K562 (cell line): ENCODE results near the gene INPP5E. TPM values are rescaled to one million over a fixed set of nuclear protein-coding genes. Genes with fewer than 3 reads are reported as not detected.

Source experiments
- CBX2 ChIP-seq: fragments of 200-600 bp; sonication (generic); IDR thresholded peaks from one replicate; pipeline ENCODE4 v1.6.1; 2012; ENCODE audit warnings: mild to moderate bottlenecking, low read length, inconsistent platforms; ENCODE audit not compliant: insufficient read depth, poor library complexity, severe bottlenecking
- CBX3 ChIP-seq, 2 experiments: IDR thresholded peaks; 1 replicate in 1 of 2; 2 replicates in 1 of 2; pipeline ENCODE4 v1.6.1; 2012; ENCODE audit warnings: inconsistent platforms in 2 of 2, low read length in 2 of 2, borderline replicate concordance in 1 of 2, control low read depth in 1 of 2
- DLX4 ChIP-seq: fragments of 250-450 bp; sonication (Bioruptor Pico); IDR thresholded peaks from 2 replicates; pipeline ENCODE4 v1.6.1; 2021; ENCODE audit warnings: mild to moderate bottlenecking
- L3MBTL2 ChIP-seq: fragments of 450-650 bp; IDR thresholded peaks from 2 replicates; pipeline ENCODE4 v1.6.1; 2016; ENCODE audit warnings: mild to moderate bottlenecking, moderate library complexity
- MAFK ChIP-seq: IDR thresholded peaks from 2 replicates; pipeline ENCODE4 v1.6.1; 2011; ENCODE audit warnings: low read length, improper control_type of control experiment
- MEF2D ChIP-seq: conservative IDR thresholded peaks from 2 replicates; pipeline ENCODE4 v1.6.1; 2016; ENCODE audit warnings: low read depth, missing genetic modification characterization, missing compliant biosample characterization
- PREB ChIP-seq: sonication (generic); formaldehyde crosslinking; IDR thresholded peaks from 2 replicates; pipeline ENCODE4 v1.8.1; 2023; ENCODE audit warnings: mild to moderate bottlenecking, missing genetic modification reagents
- ZNF184 ChIP-seq: sonication (generic); formaldehyde crosslinking; IDR thresholded peaks from 2 replicates; pipeline ENCODE4 v1.5.0; 2020; ENCODE audit warnings: missing genetic modification reagents
- ZNF217 ChIP-seq: sonication (generic); formaldehyde crosslinking; IDR thresholded peaks from 2 replicates; pipeline ENCODE4 v1.8.0; 2022; ENCODE audit warnings: mild to moderate bottlenecking, missing genetic modification reagents
- ZNF695 ChIP-seq: fragments of 450-650 bp; formaldehyde crosslinking; IDR thresholded peaks from 2 replicates; pipeline ENCODE4 v1.4.0; 2020; ENCODE audit warnings: mild to moderate bottlenecking, moderate library complexity
- polyA plus RNA-seq, 8 experiments: library from polyadenylated mRNA; depleted of rRNA in 4 of 8; stranded (reverse) in 5 of 8; unstranded in 3 of 8; fragments of >200 nt; fragmentation: Nextera tagmentation in 2 of 8; fragmentation: Illumina TruSeq in 1 of 8; extraction: Ambion mirVana in 2 of 8; extraction: Trizol in 1 of 8; gene quantifications; 2 replicates each; pipeline versions ENCODE4 v1.2.1 to v1.2.3, GENCODE V29; 2011 to 2014; ENCODE audit warnings: inconsistent platforms in 1 of 8, missing spikeins in 1 of 8
- total RNA-seq, 7 experiments: library from RNA; depleted of rRNA in 6 of 7; stranded (reverse); fragments of >200 nt in 6 of 7; fragmentation: Illumina TruSeq in 2 of 7; extraction: Trizol in 2 of 7; gene quantifications; 2 replicates each; pipeline versions ENCODE4 v1.2.1 to v1.2.3, GENCODE V29; 2011 to 2021; ENCODE audit warnings: low replicate concordance in 1 of 7
- TF ChIP-seq, protein P1 (sequence below): fragments of 450-650 bp; IDR thresholded peaks from 2 replicates; pipeline ENCODE4 v1.6.1; 2016; ENCODE audit warnings: mild to moderate bottlenecking, moderate library complexity

Gene INPP5E
- total and polyA plus RNA-seq, 9 of the 15 experiments (the other 6 are each of a cell fraction or from before 2014, with no cell fraction given), result 0.38 to 17.4 (median 4.9) TPM

DNA sequence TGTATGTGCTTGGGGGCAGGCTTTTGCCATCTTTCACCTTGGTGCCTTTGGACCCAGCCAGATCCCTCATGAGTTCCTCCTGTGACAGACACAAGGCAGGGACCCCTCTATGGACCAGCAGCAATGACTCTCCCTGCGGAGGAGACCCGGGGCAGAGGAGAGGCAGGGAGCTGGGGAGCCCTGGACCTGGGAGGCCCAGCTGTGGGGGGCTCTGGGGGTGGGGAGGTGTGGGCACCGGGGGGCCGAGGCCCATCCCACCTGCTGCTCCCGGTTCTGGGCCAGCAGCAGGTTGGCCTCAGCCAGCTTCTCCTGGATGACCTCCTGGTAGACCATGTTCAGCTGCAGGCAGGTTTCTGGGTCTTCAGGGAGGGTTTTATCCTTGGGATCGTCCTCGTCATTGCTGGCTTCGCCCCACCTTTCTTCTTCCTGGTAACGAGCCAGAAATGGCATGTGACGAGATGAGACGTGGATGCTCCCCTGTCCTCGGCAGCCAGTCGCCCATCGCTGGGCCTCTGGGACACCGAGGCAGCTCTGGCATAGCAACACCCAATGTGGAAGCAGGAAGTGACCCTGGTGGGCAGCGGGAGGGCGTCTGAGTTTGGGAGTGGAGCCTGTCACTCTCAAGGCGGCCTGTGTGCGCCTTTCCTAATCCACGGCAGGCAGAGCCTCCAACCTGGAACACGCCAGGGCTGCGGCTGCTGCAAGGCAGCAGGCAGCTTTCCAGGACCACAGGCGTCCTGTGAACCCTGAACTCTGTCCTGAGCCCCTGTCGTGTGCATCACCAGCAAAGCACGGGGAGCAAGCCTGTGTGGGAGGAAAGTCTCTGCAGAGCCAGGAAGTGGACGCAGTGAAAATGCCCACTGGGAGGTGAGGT lies 44.1 kb downstream of the INPP5E start (continued):
- TF ChIP-seq, protein P1, sequence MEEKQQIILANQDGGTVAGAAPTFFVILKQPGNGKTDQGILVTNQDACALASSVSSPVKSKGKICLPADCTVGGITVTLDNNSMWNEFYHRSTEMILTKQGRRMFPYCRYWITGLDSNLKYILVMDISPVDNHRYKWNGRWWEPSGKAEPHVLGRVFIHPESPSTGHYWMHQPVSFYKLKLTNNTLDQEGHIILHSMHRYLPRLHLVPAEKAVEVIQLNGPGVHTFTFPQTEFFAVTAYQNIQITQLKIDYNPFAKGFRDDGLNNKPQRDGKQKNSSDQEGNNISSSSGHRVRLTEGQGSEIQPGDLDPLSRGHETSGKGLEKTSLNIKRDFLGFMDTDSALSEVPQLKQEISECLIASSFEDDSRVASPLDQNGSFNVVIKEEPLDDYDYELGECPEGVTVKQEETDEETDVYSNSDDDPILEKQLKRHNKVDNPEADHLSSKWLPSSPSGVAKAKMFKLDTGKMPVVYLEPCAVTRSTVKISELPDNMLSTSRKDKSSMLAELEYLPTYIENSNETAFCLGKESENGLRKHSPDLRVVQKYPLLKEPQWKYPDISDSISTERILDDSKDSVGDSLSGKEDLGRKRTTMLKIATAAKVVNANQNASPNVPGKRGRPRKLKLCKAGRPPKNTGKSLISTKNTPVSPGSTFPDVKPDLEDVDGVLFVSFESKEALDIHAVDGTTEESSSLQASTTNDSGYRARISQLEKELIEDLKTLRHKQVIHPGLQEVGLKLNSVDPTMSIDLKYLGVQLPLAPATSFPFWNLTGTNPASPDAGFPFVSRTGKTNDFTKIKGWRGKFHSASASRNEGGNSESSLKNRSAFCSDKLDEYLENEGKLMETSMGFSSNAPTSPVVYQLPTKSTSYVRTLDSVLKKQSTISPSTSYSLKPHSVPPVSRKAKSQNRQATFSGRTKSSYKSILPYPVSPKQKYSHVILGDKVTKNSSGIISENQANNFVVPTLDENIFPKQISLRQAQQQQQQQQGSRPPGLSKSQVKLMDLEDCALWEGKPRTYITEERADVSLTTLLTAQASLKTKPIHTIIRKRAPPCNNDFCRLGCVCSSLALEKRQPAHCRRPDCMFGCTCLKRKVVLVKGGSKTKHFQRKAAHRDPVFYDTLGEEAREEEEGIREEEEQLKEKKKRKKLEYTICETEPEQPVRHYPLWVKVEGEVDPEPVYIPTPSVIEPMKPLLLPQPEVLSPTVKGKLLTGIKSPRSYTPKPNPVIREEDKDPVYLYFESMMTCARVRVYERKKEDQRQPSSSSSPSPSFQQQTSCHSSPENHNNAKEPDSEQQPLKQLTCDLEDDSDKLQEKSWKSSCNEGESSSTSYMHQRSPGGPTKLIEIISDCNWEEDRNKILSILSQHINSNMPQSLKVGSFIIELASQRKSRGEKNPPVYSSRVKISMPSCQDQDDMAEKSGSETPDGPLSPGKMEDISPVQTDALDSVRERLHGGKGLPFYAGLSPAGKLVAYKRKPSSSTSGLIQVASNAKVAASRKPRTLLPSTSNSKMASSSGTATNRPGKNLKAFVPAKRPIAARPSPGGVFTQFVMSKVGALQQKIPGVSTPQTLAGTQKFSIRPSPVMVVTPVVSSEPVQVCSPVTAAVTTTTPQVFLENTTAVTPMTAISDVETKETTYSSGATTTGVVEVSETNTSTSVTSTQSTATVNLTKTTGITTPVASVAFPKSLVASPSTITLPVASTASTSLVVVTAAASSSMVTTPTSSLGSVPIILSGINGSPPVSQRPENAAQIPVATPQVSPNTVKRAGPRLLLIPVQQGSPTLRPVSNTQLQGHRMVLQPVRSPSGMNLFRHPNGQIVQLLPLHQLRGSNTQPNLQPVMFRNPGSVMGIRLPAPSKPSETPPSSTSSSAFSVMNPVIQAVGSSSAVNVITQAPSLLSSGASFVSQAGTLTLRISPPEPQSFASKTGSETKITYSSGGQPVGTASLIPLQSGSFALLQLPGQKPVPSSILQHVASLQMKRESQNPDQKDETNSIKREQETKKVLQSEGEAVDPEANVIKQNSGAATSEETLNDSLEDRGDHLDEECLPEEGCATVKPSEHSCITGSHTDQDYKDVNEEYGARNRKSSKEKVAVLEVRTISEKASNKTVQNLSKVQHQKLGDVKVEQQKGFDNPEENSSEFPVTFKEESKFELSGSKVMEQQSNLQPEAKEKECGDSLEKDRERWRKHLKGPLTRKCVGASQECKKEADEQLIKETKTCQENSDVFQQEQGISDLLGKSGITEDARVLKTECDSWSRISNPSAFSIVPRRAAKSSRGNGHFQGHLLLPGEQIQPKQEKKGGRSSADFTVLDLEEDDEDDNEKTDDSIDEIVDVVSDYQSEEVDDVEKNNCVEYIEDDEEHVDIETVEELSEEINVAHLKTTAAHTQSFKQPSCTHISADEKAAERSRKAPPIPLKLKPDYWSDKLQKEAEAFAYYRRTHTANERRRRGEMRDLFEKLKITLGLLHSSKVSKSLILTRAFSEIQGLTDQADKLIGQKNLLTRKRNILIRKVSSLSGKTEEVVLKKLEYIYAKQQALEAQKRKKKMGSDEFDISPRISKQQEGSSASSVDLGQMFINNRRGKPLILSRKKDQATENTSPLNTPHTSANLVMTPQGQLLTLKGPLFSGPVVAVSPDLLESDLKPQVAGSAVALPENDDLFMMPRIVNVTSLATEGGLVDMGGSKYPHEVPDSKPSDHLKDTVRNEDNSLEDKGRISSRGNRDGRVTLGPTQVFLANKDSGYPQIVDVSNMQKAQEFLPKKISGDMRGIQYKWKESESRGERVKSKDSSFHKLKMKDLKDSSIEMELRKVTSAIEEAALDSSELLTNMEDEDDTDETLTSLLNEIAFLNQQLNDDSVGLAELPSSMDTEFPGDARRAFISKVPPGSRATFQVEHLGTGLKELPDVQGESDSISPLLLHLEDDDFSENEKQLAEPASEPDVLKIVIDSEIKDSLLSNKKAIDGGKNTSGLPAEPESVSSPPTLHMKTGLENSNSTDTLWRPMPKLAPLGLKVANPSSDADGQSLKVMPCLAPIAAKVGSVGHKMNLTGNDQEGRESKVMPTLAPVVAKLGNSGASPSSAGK, result no peak
- TF ChIP-seq CBX3 (IDR thresholded peaks at IDR 0.05; ENCODE audit: borderline replicate concordance in 1 of 2, low read length in 2 of 2) (no peak), ZNF695 (CRISPR knock-in tag) (no peak), L3MBTL2 (no peak), DLX4 (CRISPR knock-in tag) (no peak), PREB (no peak), MEF2D (no peak), CBX2 (no peak), MAFK (no peak), ZNF217 (CRISPR knock-in tag) (no peak), ZNF184 (no peak)
